Stimulated activated CD8-positive, alpha-beta memory T cell treated with anti-CD3 and anti-CD28 coated beads, Interleukin-12 subunit alpha, Interleukin-12 subunit beta, amount 100 ng/mL, for 24 hours (primary cell): ENCODE data around the gene GRM4.

Experiments
- DNase-seq: peaks from one replicate; pipeline ENCODE4 v3.0.0-alpha.2; 2020; ENCODE audit errors: extremely low read depth

Gene GRM4

DNA sequence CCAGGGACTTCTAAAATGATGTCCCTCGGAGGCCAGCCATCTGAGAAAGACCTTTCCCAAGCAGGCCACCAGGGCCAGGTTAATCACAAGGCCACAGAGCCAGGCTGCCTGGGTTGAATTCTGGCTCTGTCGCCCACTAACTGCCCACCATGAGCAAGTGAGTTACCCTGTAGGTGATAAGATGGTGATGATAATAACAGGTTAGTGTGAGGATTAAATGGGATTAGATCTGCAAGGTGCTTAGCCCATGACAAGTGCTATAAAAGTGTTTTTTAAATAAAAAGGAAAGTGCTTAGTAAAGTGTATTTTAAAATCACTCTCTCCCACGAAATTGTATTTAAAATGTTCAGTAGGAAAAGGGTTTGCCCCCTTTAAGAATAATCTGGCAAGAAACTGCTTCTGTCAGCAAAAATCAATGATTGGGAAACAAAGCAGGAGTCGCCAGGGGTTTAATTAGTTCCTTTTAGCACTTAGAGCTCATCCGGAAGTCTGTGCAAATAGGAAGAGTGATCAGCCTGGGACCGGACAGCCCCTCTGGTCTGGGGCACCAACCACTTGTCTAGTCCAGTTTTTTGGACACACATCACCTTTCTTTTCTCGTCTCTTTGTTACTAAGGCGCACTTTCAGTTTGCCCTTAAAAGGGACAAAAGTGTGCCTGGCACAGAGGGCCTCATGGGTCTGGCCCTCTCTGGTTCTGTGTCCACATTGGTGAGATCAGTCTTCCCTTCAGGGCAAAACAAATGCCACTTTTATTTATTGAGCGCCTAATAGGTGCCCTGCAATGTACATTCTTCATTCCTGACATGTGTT is 150.4 kb downstream of the GRM4 start:
- no peak for DNase-seq

DNA sequence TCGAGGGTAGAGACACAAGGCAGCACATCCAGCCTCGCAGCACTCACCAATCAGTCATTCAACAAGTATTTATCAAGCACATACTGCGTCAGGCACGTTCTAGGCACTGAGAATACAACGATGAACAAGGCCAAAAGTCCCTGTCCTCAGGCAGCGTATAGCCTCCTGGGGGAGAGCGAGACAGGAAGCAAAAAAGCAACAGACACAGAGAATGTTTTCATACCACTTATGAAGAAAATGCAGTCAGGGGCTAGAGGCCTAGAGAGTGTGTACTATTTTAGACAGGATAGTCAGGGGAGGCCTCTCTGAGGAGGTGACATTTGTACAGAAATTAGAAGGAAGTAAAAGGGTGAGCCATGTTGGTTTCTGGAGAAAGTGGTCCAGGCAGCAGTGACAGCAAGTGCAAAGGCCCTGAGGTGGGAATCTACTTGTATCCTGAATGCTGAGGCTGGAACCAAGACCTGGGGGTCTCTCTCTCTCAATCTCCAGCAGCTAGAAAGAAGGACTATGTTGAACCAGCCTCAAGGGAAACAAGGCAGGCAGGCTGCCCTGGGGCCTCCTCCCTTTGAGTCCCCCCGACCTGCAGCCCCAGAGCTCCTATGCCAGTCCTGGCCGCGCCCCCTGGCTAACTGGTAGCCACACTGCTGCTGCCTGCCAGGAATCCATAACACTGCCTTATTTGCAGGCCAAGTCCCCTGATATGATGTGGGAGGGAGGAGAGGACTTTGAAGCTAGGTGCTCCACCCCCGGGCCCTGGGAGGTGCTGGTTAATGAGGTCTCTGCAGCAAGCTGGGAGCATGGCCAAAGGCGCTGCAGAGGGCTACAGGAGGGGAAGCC is 151.2 kb downstream of the GRM4 start:
- no peak for DNase-seq

DNA sequence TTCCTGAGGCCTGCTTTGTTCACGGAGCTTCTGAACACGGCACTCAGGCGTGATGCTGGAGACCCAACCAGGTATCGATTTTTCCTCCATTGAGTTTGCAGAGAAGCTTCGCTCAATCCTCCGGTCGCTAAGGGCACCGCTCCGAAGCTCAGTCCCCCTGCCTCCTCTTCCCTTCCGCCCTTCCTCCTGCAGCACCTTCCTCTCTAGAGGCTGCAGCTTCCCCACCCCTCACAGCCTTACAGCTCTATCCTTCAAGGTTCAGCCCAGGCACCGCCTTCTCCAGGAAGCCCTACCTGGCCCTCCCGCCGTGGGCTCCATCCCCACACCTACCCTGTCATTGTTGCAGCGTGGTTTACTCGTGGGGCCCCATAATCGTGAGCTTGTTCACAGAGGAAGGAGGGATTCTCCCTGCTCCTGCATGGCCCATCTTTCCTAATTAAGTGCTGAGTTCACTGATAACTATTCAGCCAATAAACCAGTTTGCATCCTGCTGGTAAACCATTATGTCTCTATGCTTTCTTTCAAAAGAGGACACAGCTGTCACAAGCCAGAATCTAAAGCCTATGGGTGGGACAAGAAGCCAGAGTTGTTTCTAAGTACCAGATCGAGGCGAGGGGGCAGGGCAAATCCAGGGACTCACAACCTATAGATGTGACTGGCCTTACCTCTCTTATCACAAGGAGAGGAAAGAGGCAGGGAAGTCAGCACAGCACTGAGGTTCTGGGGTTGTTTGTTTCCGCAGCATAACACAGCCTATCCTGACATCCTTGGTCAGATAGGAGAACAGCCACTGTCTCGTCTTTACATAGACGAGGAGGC is 152.0 kb downstream of the GRM4 start:
- no peak for DNase-seq

DNA sequence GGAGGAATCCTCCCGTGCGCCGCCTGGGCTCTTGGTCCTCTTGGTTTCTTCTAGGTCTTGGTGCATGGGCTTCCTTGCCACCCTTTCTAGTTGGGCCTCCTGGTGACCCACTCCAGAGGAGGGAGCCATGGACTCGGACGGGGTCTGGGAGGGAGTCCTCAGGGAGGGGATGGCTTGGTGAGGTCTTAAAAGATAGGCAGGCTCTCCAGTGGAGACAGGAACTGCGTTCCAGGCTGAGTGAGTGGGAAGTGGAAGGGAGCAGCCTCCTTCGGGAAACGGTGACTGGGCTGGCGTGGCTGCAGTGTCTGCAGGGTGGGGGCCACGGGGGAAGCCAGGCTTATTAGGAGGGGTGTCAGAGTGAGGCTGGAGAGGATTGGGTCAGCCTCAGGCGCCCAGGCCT is 152.8 kb downstream of the GRM4 start:
- no peak for DNase-seq

DNA sequence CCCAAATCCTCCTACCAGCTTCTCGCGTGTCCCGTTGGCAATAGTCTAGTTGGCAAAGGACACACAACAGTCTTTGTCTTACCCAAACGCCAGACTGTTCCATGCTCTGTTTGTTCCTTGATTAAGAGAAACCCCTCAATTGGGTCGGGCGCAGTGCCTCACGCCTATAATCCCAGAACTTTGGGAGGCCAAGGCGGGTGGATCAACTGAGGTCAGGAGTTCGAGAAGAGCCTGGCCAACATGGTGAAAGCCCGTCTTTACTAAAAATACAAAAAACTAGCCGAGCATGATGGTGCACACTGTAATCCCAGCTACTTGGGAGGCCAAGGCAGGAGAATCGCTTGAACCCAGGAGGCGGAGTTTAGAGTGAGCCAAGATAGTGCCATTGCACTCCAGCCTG is 153.7 kb downstream of the GRM4 start:
- no peak for DNase-seq

DNA sequence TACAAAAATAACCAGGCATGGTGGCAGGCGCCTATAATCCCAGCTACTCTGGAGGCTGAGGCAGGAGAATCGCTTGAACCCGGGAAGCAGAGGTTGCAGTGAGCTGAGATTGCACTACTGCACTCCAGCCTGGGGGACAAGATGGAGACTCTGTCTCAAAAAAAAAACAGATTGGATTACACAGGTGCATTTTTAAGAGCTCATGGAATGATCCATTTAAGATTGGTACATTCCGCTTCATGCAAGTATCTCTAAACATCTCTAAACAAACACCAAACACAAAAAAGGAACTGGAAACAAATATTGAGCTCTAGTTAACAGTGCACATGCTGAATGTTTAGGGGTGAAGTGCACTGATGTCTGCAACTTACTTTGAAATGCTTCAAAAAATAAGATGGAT is 154.3 kb downstream of the GRM4 start:
- DNase-seq: no peak

DNA sequence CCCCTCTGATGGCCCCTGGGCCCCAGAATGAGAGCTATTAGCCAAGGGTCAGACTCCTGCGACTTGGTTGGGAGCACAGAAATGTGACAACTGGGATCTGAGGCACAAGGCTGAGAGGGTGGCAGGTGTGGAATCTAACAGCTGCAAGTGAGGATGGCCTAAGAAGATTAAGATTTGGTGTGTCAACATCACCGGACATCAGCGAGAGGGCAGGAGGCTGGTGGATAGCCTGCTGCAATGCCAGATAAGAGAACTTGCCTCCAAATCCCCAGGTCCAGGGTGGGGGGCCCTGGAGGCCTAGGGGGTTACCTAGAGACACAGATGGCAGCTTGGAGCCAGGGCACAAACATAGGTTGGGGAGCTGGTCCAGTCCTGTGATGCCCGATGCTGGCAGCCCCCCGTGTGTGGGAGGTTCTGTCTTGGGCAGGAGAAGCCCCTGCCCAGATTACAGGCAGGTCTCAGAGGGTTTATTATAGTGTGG is 155.8 kb downstream of the GRM4 start:
- no peak for DNase-seq

DNA sequence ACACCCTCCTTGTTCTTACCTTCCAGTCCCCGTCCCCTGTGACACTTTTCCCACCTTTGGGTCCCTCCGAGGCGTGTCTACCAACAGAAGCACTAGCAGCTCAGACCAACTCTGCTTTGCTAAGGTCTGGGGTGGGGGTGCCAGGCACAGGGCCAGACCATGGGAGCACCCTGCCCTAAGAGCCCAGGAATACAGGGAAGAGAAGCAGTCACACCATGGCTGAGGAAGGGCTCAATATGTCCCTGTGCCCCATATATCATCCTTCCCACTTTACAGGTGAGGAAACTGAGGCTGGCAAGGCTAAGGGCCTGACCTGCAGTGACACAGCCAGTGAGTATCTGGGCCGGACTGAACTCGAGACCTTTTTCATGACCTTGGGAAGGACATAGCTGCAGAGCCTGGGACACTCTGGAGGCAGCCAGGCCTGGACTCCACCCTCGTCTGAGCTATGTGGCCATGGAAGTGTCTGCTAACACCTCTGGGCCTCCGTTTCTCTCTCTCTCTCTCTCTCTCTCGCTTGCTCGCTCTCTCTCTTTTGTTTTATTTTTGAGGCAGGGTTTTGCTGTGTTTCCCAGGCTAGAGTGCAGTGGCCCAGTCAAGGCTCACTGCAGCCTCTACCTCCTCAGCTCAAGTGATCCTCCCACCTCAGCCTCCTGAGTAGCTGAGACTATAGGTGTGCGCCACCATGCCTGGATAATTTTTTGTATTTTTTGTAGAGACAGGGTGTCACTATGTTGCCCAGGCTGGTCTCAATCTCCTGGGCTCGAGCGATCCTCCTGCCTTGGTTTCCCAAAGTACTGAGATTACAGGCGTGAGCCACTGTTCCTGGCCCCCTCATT is 156.7 kb downstream of the GRM4 start:
- DNase-seq: no peak

DNA sequence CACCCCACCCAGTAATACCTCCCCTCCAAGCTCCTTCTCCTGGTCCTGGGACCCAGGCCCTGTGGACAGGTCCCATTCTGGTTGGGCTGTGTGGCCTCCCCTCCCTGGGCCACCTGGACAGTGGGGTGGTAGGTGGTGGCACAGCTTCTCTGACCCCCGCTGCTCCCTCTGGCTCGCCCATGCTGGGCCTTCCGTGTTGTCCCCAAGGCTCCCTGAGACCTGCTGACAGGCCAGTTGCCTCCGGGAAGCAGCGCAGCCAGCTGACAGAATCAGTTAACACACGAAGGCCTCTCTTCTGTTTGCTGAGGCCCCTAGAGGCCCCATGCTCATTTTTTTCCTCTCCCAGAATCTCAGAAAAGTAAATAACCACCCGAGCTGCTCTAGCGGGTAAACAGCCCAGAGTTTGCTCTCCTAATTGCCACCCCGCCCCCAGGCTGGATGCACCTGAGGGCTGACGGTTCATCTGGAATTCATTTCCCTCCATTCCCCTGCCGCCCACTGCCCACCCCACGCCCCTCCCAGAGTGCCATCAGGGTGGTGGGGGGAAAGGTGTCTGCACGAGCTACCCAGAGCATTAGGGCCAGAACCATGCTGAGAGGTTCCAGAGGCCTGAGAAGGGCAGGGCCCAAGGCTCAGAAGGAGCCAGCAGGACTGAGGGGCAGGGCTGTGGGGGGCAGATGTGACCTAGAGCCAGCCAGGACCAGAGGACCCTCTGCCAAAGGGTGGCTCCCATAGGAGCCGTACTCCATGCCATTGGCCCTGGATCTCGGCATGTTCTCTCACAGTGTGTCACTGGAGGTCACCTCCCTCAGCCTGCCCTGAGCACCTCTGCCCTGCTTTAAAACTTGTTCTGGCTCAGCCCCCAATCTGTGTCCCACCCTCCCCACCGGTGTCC is 157.5 kb downstream of the GRM4 start:
- no peak for DNase-seq

DNA sequence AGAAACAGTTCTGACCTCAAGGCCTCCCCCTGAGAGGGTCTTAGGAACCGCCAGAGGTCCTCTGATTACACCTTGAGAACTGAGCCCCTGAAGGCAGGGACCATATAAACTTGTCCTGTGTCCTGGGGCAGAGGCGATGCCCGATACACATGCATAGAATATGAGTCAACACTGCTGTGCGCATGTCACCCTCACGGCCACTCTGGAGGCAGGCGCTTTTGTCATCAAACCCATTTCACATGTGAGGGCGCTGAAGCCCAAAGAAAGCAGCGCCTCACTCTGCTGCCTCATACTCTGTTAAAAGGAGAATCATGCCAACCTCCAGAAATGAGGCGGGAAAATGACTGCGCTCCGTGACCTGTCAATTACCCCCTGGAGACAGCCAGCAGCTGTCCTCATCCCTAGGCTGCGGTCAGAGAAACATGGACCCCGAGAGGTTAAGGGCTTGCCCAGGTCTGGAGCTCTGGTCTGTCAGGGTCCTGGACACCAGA is 158.3 kb downstream of the GRM4 start:
- DNase-seq: no peak

DNA sequence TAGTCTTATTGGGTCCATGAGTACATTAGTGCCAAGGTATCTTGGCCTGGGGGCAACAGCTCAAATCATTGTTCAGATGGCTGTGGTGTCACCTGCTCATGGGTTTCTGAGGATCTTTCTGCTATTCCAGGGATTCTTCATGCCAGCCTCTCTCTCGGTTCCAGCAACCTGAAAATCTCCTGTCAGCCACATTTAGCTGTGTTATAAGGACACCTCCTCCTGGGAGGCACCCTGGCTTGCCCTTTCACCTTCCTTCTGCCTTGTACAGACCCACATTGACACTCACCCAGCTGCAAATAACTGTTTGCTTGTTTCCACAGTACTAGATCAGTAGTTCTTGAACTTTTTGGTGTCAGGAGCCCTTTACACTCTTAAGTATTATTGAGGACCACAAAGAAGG is 159.9 kb downstream of the GRM4 start:
- DNase-seq: no peak

DNA sequence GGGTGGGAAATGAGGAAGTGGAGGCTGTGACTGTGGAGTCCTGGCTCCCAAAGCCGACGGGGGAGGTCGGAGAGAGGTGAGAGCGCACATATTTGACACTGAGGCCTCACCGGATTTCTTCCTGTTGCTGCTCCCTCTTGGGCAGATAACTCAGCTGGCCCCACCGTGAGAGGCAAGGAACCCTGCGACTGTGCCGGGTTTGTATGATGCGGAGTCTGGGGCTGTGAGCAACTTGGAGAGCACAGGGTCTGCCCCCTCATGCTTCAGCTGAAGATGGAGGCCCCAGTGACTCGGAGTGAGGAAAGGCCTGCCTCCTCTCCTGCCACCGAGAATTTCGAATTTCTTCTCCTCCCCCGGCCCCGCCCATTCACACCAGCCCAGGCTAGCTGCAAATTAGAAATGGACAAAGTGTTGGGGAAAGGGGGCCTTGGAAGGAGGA is 160.6 kb downstream of the GRM4 start:
- DNase-seq: no peak

DNA sequence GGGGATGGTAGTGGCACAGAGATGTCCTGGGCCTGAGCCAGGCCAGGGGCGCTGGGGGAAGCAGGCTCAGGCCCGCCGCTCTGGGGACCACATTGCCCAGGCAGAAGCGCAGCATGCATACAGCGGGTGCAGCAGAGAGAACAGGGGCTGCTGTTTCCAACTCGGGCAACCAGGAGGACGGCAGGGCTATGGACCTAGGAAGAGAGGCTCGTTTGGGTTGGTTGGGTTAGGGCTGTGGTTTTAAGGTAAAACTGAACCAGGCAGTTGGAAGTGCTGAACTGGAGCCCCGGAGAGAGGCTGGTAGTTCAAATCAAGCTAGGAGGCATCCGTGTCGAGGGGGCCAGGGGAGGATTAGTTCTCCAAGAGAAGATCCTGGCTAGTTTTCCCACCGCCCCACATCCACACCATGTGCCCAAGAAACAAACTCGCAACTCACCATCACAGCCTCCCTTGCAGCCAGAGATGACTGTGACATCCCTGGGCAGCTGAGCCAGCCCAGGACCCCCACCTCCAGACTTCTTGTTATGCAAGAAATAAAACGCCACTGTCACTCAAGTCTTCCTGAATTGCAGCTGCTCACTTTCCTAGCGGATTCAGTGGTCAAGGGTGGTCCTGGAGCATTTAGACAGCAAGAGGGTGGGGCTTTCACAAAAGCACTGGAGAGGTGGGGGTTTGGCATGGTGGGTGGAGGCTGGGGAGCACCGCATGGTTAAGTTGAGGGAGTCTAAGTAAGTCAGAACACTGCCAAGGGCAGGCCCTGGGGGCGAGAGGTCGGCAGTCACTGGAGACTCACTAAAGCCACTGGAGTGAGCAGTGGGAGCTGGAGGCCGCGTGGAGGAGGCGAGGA is 161.2 kb downstream of the GRM4 start:
- DNase-seq: no peak

DNA sequence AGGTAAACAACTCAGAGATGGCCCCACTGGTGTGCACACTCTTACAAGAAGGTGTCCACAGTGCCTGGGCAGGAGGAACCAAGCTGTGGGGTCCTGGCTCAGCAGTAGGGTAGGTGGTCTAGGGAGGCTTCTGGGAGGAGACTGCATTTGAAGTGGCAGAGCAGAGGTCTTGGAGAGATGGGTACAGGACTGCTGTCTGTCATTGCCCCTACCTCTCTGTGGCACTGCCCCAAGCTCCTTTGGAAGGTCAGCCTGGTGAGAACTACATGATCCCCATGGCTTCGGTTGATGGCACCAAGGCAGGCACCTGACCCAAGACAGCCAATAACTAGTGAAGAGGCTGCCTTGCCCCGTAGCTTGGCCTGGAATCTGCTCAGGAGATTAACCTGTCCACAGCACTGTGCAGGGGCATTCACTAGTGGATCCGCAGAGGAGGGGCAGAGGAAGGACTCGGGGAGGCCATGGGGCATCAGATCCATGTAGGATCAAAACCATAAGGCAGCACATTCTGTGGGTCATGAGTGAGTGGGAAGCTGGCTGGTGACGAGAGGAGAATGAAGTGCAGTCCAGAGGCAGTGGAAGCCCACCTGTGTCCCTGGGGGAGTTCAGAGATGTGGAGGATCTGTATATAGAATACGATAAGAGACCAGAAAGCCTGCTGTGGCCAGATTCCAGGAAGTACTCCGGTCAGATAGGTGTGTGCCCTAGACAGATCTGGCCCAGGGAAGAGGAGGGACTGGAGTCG is 162.0 kb downstream of the GRM4 start:
- DNase-seq: no peak

DNA sequence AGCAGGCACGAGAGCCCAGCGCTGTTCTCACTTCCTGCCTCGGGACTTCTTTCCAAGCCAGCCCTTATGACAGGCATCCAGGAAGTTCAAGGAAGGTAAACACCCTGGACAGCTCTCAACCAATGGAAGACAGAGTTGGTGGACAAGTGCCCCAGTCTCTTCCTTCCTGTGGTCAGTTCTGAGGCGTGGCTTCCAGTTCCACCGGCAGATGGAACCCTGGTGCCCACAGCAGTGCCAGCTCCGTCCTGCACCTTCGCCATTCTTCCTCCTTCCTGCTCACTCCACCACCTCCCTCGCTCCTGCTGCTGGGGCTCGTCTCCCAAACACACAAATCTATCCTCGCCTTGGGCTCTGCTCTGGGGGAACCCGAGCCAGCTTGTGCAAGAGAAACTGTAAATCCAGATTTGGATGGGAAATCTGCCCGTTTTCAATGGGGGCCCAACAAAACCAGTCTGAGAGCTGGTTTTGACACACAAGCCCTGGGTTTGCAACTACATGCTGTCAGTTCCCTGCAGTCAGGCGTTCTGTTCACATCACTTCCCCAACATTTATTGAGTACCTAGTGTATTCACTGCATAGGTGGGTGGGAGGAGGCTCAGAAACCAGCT is 162.7 kb downstream of the GRM4 start:
- DNase-seq: no peak

DNA sequence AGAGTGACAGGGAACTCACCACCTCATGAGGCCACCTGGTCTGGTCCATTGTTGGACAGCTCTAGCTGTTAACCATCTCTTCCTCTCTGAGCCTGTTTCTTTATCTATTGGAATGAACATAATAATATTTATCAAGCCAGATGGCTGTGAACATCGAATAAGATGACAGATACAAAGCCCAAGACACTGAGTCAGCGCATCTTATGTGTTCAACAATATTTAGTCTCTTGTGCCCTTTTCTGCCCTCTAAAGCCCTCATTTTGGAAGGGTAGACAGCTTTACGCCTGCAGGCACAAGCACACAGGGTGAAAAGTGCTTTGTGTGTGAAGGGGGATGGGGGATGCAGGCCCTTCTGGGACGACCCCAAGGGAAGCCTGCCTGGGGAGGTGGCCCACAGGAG is 164.0 kb downstream of the GRM4 start:
- DNase-seq: no peak

DNA sequence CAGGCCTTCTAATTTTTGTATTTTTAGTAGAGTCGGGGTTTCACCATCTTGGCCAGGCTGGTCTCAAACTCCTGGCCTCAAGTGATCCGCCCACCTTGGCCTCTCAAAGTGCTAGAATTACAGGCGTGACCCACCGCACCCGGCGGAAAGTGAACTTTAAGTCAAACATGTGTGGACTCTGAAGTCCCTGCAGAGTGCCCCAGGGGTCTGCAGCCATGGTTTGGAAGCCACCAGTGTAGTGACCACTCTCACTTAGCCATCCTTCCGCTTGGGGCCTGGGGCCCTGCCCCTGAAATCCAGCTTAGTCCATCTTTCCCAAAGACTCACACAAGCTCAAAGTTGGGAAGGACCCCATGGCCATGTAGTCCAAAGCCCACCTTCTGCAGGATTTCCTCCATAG is 164.5 kb downstream of the GRM4 start:
- DNase-seq: no peak
